ENCODE measurements around the gene VARS2.

DNA sequence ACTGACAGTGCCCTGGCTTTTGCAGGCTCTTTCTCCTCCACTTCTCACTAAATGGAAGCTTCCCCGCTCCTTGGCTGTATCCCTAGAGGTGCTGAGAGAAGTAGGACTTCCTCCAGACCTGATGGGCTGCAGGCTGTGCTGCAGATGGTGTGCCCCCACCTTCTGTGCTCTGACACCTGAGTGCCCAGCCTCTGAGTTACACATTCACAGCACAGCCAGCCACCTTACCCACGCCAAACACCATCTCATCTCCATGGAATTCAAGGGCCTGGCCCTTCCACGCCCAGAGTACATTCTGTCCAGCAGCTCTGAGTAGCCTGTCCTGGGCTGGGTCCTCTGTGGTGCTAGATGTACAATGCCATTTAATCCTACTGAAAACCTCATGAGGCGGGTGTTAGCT lies 12.6 kb downstream of the VARS2 start:
- TF ChIP-seq EZH2 (optimal IDR thresholded peaks at IDR 0.05; ENCODE audit: low read depth, low read length) (no peak), CTCF (IDR thresholded peaks at IDR 0.05; ENCODE audit: low read length) (no peak)

Data from MM.1S (cell line).